ENCODE data around the gene CASP10.

Gene CASP10

DNA sequence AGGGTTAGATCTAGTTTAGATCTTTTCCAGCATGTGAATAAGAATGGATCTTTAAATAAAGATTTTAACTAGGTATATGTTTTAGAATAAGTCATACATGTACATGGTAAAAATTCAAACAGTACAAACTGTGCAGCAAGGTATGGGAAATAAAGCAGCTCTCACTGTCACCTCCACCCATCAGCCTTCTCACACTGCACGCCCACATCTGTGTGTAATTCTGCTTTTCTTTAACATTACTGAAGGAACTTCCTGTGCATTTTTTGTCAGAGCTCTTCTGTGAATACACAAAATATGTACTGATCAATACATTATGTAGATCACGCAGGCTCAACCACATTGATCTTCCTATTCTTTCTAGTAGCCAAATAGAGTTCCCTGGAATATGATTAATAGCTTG, 80.8 kb downstream of the CASP10 start:
- DNase-seq: no peak

DNA sequence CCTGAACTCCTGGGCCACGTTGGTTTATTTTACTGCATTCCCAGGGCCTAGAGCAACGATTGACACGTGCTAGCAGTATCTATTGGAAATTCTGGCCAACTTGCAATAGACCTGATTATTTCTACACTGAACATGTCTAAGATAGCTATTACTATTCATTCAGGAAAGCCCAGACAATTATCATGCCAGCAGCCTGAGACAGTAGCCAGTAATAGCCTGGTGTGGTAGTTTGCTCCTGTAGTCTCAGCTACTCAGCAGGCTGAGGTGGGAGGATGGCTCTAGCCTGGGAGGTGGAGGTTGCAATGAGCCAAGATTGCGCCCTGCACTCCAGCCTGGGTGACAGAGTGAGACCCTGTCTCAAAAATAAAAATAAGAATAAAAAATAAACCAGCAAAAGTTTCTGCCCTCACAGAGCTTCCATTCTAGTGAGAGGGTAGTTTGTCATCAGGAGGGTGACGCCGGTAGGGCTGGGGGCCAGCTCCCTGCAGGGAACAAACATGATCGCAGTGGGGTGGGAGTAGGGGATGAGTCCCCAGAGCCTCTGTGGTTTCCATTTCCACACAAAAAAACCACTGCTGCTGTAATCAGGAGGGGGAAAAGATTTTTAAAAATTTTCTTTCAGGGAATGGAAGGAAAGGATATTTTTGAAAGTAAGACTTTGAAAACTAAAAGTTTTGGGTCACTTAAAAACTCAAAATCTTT, 81.7 kb downstream of the CASP10 start:
- DNase-seq: no peak

DNA sequence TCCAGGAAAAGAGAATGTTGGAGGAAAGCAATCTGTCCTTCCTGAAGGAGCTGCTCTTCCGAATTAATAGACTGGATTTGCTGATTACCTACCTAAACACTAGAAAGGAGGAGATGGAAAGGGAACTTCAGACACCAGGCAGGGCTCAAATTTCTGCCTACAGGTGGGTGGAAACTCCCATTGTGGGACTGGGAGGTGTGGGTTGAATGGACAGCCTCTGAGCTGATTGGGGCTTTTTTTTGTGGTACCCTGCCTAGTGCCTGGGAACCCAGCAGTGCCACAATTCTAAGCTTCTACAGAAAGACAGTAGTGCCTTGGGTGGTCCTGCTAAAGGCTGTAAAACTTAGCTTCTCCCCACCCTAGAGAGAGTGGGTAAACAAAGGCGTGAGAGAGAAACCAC, 83.7 kb downstream of the CASP10 start:
- no peak for DNase-seq

DNA sequence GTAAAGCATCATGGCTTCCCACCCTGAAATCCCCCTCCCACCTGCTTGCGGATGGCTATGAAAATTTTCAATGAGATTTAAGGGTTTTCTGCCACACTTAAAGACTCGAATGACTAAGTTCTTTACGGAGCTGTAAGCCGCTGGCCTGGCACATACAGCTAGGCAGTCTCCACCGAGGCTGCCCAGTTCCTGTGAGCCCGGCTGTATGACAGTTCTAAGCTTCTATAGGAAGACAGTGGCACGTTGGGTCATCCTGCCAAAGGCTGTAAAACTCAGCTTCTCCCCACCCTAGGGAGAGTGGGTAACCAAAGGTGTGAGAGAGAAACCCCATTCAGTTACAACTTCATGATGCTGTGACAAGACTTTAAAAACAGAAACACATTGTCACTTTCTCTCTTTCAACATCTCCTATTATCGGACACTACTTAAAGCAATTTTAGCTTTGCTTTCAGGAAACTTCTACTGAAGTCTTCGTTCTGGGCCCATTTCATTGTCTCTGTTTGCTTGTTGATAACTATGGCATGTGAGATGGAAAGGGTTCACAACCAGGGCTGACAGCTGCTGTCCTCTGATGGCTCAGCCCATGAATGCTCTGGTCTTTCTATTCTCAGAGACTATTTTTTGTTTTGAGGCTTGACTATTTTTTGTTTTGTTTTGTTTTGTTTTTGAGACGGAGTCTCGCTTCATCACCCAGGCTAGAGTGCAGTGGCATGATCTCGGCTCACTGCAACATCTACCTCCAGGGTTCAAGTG, 84.5 kb downstream of the CASP10 start:
- DNase-seq: no peak

DNA sequence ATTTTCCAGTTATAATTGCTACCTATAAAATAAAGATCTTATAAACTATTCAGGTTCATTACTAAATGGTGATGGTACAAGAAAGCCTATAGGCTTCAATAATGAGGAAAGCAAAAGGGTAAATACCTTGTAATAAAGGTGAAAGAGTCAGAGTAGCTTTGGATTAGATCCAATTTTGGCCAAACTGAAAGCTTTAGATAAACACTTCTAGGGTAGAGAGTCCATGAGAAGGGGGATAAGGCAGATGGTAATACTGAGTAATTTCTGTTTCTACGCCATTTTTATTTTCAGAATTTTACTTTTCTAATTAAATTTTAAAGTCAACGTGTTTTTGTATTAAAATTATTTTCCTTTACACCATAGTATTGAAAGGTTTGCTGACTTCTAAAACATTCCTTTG, 86.8 kb downstream of the CASP10 start:
- no peak for DNase-seq

DNA sequence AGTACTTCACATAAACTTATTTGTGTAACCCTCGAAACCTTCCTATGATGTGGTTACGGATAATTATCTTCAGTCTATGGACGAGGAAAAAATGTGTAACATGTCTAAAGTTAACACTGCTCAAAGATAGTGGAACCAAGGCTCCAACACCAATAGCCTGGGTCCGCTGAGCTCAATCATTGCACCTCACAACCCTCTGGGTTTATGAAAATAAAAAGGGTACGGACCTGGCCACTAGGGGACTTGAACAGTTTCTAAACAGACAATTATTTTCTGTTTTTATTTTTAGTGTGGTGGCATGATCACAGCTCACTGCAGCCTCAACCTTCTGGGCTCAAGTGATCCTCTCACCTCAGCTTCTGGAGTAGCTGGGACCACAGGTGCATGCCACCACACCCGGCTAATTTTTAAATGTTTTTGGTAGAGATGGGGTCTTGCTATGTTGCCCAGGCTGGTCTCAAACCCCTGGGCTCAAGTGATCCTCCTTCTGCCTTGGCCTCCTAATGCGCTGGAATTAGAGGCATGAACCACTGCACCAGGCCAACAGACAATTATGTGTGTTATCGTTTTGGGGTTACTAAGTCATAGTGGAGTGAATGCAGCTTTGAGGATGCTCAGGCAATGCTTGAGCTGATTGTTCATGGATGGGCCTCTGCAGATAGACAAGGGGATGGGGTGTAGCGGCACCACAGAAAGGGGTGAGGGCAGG, 87.5 kb downstream of the CASP10 start:
- no peak for DNase-seq

DNA sequence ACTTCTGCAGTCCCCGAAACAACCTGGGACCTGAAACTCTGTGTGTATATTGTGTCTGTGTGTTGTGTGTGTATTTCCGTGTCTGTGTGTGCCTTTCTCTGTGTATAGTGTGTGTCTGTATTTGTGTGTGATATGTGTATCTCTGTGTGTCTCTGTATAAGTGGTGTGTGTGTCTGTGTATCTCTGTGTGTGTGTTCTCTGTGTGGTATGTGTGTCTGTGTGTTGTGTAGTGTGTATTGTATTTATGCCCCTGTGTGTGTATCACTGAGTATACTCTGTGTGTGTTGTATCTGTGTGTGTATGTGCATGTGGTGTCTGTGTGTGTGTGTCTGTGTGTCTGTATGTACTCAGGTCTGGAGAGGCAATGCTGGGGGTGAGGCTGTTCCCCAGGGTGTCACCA, 89.0 kb downstream of the CASP10 start:
- DNase-seq: no peak

DNA sequence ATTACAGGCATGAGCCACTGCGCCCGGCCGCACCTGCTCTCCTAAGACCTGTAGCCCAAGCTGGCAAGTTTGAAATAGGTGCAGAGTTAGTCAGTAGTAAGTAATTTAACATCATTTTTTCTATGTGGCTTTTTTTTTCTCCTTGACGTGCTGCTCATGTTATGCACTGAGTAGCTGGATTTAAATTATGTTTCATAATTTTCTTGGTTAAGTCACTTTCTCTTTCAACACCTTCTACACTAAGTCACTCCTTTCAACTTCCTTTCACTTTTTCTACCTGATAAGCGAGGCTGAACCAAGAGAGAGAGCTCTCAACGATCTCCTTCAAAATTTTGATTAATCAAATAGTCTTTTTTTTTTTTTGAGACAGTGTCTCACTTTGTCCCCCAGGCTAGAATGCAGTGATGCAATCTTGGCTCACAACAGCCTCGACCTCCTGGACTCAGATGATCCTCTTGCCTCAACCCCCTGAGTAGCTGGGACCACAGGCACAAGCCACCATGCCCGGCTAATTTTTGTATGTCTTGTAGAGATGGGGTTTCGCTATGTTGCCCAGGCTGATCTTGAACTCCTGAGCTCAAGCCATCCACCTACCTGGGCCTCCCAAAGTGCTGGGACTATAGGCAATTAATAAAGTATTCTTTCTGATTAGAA, 90.5 kb downstream of the CASP10 start:
- no peak for DNase-seq

DNA sequence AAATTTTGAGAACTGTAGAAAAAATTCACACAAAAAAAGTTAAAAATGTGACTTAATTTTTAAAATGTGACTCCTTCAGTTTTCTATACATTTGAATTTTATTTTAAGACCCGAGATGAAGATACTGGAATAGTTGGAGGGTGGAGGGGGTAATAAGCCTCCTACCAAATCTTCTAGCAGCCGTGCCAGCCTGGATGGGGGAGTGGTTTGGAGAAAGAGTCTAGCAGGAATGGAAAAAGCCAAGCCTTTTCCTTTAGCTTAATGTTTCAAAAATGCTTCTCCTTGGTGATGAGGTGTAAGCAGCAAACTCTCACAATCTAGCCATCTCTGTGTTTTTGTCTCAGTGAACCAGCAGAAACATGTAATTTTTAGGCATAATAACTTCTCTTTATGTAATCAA, 92.1 kb downstream of the CASP10 start:
- DNase-seq: no peak

DNA sequence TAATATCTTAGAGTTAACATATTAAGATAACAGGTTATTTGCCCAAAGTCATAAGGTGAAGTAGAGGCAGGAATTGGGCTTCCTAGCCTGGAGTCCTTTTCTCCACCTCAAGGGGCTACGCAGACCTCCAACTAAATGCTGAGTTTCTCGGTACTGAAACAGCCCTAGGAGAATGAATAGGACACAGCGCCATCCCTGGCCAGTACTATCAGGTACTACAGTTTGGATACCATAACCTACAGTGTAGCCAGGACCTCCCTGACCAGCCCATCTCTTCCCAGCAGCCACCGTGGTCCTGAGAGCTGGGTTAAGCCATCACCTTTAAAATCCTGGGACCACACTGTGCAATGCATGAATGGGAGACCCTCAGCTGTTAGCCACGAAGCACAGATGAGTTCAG, 93.0 kb downstream of the CASP10 start:
- DNase-seq: no peak

DNA sequence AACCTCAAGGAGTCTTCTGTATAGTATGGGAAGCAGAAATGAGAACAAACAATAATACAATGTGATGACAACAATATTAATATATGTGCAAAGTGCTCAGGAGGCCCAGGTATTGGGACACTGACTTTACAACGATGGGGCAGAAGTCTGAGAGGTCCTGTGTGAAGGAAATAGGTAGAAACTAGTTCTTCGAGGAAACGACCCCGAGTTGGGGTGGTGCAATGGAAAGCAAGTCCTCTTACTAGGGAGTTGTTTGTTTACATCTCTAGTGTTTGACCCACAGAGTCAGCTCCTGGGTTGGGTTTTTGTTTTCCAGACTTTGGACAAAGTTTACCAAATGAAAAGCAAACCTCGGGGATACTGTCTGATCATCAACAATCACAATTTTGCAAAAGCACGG, 93.6 kb downstream of the CASP10 start:
- no peak for DNase-seq
